ENCODE data around the gene LTBR.

The LTBR gene

GRCh38 chr12:6382371-6382770 lies 1.6 kb upstream of the LTBR start:
- in situ Hi-C loops (cut with MboI; ENCODE audit: low sequenced_read_pairs): no loop called here

GRCh38 chr12:6382982-6383381 lies 980 bp upstream of the LTBR start:
- in situ Hi-C loops (cut with MboI; ENCODE audit: low sequenced_read_pairs): no loop called here

- in situ Hi-C loops (cut with MboI; ENCODE audit: low sequenced_read_pairs): no loop called here
Observed at GRCh38 chr12:6384499-6385436, 806 bp downstream of the LTBR start.

- in situ Hi-C loops (cut with MboI; ENCODE audit: low sequenced_read_pairs): no loop called here
Observed at GRCh38 chr12:6386038-6386437, 2.1 kb downstream of the LTBR start.

- in situ Hi-C loops (cut with MboI; ENCODE audit: low sequenced_read_pairs): no loop called here
Observed at GRCh38 chr12:6386491-6386890, 2.5 kb downstream of the LTBR start.

DNA sequence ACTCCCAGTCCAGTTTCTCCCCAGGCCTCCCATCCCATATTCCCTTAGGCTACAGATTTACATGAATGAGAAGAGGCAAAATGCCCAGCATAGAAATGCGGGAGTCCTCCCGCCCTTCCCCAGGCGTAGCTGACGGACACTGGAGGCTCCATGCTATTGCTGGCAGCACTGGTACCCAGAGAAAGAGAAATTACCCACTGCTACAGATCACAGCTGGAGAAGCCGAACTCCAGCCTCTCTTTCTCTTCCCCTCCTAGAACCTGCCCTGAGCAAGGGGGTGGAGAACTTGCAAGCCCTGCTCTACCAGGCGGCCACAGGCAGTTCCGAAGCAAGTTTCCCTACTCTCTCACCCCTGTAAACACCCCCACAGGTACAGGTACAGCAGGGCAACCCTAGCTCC lies 3.6 kb downstream of the LTBR start:
- in situ Hi-C loops (cut with MboI; ENCODE audit: low sequenced_read_pairs): no loop called here

GRCh38 chr12:6390084-6390799 lies 6.3 kb downstream of the LTBR start:
- in situ Hi-C loops (cut with MboI; ENCODE audit: low sequenced_read_pairs): no loop called here

DNA sequence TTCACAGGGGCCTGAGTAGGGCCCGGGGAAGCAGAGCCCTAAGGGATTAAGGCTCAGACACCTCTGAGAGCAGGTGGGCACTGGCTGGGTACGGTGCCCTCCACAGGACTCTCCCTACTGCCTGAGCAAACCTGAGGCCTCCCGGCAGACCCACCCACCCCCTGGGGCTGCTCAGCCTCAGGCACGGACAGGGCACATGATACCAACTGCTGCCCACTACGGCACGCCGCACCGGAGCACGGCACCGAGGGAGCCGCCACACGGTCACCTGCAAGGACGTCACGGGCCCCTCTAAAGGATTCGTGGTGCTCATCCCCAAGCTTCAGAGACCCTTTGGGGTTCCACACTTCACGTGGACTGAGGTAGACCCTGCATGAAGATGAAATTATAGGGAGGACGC lies 7.1 kb downstream of the LTBR start:
- in situ Hi-C loops (cut with MboI; ENCODE audit: low sequenced_read_pairs): no loop called here

DNA sequence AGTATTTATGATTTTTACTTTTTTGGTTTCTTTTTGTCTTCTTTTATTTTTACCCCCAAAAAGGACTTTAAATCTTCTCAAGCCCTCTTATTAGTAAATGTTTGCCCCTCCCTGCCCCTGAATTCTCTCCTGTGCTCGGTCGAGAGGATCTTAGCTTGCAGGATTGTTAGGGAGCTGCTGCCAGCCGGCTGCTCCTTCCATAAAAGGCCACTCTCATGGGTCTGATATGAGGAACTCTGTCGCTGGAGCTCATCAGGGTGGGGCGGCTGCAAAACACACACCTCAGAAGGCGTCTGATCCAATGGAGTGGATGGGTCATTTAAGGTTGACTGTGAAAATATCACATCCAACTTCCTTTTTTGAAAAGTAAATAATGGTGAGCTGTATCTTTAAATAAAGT lies 8.5 kb downstream of the LTBR start:
- in situ Hi-C loops (cut with MboI; ENCODE audit: low sequenced_read_pairs): no loop called here

GRCh38 chr12:6393109-6393508 lies 9.1 kb downstream of the LTBR start:
- in situ Hi-C loops (cut with MboI; ENCODE audit: low sequenced_read_pairs): no loop called here

DNA sequence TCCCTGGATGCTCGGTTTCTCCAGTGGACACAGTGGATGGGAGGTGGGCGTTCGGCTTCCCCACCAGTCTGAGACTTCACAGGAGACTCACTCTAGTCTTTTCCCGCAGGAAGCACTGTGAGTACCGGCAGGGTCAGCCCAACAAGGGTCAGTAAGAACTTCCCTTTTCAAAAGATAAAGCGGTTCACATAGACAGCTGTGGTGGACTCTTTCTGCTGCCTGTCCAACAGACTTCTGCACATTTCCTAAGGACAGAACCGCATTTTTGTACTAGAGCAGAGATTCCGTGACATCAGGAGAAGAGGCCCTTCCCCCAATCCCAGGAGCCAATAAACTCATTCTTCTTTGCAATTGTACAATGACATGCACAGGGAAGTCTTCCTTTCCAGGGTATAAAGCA lies 10.4 kb downstream of the LTBR start:
- in situ Hi-C loops (cut with MboI; ENCODE audit: low sequenced_read_pairs): no loop called here

DNA sequence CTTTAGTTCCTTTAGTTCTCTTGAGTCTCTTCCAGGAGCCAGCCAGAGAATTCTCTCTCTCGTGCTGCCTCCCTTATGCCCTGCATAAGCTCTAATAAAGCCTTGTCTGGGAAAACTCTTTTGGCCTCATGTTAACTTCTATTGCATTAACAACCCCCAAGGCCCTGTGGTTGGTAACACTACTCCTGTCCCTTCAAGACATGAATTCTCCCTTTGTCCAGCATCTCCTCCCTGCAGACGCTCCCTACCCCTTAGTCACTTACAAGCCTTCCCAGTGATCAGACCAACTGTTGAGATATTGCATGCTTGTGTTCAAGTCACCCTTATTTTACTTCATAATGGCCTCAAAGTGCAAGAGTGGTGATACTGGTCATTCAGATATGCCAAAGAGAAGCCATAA lies 12.1 kb downstream of the LTBR start:
- in situ Hi-C loops (cut with MboI; ENCODE audit: low sequenced_read_pairs): no loop called here

DNA sequence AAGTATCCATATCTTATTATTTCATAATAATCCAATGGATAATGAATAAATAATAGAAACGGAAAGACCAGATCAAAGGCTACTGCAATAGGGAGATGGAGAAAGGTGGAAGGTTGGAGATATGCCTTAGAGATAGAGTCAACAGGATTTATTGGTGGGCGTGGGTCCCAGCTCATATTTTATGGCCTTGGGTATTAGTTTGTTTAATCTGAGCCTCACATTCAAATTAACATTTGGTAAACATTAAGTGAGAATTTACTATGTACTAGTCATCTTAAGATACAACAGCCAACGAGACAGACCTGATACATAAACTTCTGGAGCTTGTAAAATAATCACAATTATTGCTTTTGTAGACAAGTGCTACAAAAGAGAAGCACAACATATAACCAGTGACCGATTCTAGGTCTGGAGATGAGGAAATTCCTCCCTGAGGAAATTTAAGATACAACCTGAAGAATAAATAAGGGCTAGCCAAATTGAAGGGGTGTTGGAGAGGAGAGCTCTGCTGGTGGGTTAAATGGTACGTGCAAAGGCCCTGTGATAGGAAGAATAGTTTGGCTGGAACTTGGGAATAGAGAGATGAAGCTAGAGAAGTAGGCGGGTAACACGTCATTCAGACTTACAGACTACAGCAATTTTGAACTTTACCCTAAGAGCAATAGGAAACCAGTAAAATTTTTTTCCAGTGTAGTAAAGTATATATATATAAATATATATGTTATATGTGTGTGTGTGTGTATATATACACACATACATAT lies 16.1 kb downstream of the LTBR start:
- in situ Hi-C loops (cut with MboI; ENCODE audit: low sequenced_read_pairs): no loop called here

DNA sequence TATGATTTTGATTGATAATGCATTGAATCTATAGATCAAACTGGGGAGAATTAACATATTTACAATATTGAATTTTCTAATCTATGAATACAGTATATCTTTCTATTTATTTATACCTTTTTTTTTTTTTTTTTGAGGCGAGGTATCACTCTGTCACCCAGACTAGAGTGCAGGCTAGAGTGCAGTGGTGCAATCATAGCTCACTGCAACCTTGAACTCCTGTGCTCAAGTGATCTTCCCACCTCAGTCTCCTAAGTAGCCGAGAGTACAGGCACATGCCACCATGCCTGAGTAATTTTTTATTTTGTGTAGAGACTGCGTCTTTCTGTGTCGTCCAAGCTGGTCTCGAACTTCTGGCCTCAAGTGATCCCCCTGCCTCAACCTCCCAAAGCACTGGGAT lies 20.4 kb downstream of the LTBR start:
- in situ Hi-C loops (cut with MboI; ENCODE audit: low sequenced_read_pairs): no loop called here

GRCh38 chr12:6405963-6406362 lies 22.0 kb downstream of the LTBR start:
- in situ Hi-C loops (cut with MboI; ENCODE audit: low sequenced_read_pairs): no loop called here

DNA sequence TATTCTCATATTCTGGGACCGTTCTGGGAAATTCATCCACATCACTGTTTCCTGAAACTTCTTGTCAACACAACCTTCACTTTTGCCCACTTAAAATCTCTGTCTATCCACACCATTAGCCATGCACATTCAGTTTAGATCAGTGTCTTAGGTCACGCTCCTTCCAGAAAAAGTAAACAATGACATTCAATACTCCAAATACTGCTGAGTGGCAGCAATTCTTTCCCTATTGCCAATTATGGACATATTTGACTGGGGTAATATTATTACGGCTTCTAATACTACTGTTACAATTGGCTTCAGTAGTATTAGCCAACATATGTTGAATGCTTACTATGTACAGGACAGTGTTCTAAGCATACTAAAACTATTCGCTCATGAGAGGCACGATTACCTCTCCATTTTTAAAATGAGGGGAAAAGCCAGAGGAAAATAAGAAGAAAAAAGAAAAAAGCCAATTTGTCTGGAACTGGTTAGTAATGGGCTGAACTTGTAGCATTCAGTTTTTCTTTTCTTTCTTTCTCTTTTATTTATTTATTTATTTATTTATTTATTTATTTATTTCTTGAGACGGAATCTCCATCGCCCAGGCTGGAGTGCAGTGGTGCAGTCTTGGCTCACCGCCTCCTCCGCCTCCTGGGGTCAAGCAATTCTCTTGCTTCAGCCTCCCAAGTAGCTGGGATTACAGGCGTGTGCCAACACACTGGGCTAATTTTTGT lies 23.4 kb downstream of the LTBR start:
- in situ Hi-C loops (cut with MboI; ENCODE audit: low sequenced_read_pairs): no loop called here

DNA sequence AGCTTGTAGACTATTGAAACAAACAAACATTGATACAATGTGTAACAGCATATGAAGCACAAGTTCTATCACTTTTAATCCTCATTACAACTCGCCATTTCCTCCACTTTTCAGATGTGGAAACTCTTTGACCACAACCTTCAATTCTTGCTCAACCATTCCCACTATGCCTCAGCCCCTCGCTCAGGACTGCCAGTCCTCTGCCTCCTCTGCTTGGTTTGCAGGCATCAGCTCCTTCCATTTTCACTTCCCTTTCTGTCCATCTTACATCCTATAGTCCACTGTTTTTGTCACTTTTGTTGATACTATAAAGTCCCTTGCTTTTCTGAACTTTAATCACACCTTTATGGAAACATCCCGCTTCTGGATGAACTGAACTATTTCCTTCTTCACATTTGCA lies 32.6 kb downstream of the LTBR start:
- in situ Hi-C loops (cut with MboI; ENCODE audit: low sequenced_read_pairs): no loop called here

DNA sequence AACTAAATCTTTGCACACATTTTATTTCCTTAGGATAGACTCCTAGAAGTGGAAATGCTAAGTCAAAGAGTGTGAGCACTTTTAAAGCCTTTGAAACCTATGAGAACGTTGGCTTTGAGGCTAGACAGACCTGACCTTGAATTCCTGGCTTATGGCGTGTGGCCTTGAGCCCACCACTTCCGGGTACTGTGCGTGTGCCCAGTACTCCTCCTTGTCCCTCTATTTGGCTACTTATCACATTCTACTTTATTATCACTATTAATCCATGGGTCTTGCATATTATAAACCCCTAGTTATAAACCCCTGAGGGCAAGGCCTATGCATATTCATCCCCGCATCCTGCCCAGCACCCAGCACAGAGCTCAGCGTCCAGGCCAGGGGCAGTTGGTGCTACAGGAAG lies 34.8 kb downstream of the LTBR start:
- in situ Hi-C loops (cut with MboI; ENCODE audit: low sequenced_read_pairs): no loop called here

- in situ Hi-C loops (cut with MboI; ENCODE audit: low sequenced_read_pairs): no loop called here
Observed at GRCh38 chr12:6420364-6420763, 36.4 kb downstream of the LTBR start.

DNA sequence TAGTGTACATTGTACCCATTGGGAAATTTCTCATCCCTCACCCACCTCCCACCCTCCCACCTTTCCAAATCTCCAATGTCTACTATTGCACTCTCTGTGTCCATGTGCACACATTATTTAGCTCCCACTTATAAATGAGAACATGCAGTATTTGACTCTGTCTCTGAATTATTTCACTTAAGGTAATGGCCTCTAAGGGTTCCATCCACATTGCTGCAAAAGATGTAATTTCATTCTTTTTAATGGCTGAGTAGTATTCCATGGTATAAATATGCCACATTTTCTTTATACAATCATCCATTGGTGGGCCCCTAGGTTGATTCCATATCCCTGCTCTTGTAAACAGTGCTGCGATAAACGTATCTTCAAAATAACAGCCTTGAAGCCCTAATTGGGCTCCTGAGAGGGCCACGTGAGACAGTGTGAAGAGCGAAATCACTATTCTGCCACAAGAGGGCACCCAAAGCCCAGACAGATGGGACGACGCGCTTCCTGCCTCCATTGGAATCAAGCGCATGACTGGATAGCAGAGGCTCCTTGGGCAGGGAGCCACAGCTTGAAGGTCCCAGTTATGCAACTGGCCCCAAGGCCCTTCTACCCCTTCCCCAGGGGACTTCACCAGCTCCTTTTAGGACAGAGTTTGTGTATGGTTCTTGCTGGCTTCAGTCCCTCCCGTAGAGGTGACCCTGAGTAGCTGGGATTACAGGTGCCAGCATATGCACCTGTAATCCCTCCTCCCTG lies 39.5 kb downstream of the LTBR start:
- in situ Hi-C loops (cut with MboI; ENCODE audit: low sequenced_read_pairs): no loop called here

Measured in HL-60/S4 treated with retinoic acid at 250 ng/mL for 4 days and 3 days (cell line).